DOHH2 (cell line): ENCODE measurements around the gene IST1.
A peak's percentile ranks its signal among the peaks of the same experiment; 100 is the strongest.

ENCODE experiments used
- H3F3A ChIP-seq: fragments of 200-600 bp; sonication (generic), shearing (Covaris generic); 2 replicates; pipeline ENCODE4 v1.6.0; 2016; ENCODE audit warnings: antibody characterized with exemption, mild to moderate bottlenecking; ENCODE audit not compliant: control insufficient read depth, insufficient read depth
- H3K27ac ChIP-seq: fragments of 200-600 bp; sonication (generic); 2 replicates; pipeline ENCODE4 v1.5.1; 2014; ENCODE audit warnings: low read depth, mild to moderate bottlenecking, low read length, moderate library complexity
- H3K27me3 ChIP-seq: fragments of 200-600 bp; sonication (generic); 2 replicates; pipeline ENCODE4 v1.6.1; 2014; ENCODE audit warnings: mild to moderate bottlenecking, low read length, mixed read lengths; ENCODE audit not compliant: control insufficient read depth
- H3K36me3 ChIP-seq: fragments of 200-600 bp; sonication (generic); 2 replicates; pipeline ENCODE4 v1.6.1; 2014; ENCODE audit warnings: mild to moderate bottlenecking, low read length, moderate library complexity, mixed read lengths; ENCODE audit not compliant: control insufficient read depth
- H3K4me1 ChIP-seq: fragments of 200-600 bp; sonication (generic); 2 replicates; pipeline ENCODE4 v1.6.1; 2014; ENCODE audit warnings: mild to moderate bottlenecking, low read length, mixed read lengths; ENCODE audit not compliant: control insufficient read depth
- H3K4me2 ChIP-seq: fragments of 200-600 bp; sonication (generic); 2 replicates; pipeline ENCODE4 v1.6.0; 2014; ENCODE audit warnings: mild to moderate bottlenecking, low read length, moderate library complexity
- H3K4me3 ChIP-seq: fragments of 200-600 bp; sonication (generic); 2 replicates; pipeline ENCODE4 v1.5.1; 2014; ENCODE audit warnings: mild to moderate bottlenecking, low read length, mixed read lengths
- H3K79me2 ChIP-seq: fragments of 200-600 bp; sonication (generic); 2 replicates; pipeline ENCODE4 v1.6.1; 2014; ENCODE audit warnings: mild to moderate bottlenecking, low read length, mixed read lengths; ENCODE audit not compliant: control insufficient read depth
- H3K9me2 ChIP-seq: fragments of 200-600 bp; sonication (generic); replicated peaks from 2 replicates; pipeline ENCODE4 v1.6.1; 2014; ENCODE audit warnings: mild to moderate bottlenecking, low read length, mixed read lengths; ENCODE audit not compliant: control insufficient read depth
- H3K9me3 ChIP-seq: fragments of 200-600 bp; sonication (generic); 2 replicates; pipeline ENCODE4 v1.6.1; 2014; ENCODE audit warnings: antibody characterized with exemption, low read length, mixed read lengths; ENCODE audit not compliant: control insufficient read depth, insufficient read depth
- H4K20me1 ChIP-seq: fragments of 200-600 bp; sonication (generic); 2 replicates; pipeline ENCODE4 v1.6.0; 2014; ENCODE audit warnings: low read depth, mild to moderate bottlenecking, antibody characterized with exemption, low read length, moderate library complexity; ENCODE audit not compliant: control insufficient read depth, insufficient read depth
- CTCF ChIP-seq: fragments of 200-600 bp; sonication (generic); IDR thresholded peaks from one replicate; pipeline ENCODE4 v1.5.1; 2014; ENCODE audit warnings: antibody characterized with exemption, mild to moderate bottlenecking, low read depth, low read length; ENCODE audit not compliant: poor library complexity, severe bottlenecking
- EZH2phosphoT487 ChIP-seq: fragments of 200-600 bp; sonication (generic); IDR thresholded peaks from 2 replicates; pipeline ENCODE4 v1.6.1; 2017; ENCODE audit warnings: borderline replicate concordance, mild to moderate bottlenecking, antibody characterized with exemption, low read length, moderate library complexity, mixed read lengths

The IST1 gene

GRCh38 chr16:71894921-71895678 lies at the start of gene IST1:
Gene IST1 (plus strand): TSS chr16:71895531. CDS start chr16:71915641, 20,110 bp downstream.
- no peak for TF ChIP-seq EZH2phosphoT487
- no peak for TF ChIP-seq CTCF
- H3K79me2 ChIP-seq = peaks cover 60% of the 10 kb centered on the region
- no peaks in the 10 kb centered on the region for H3K27me3 ChIP-seq
- peaks cover 5% of the 10 kb centered on the region for H4K20me1 ChIP-seq
- H3K4me1 ChIP-seq = peaks cover 53% of the 10 kb centered on the region
- H3K9me2 ChIP-seq = no peaks in the 10 kb centered on the region
- peak within 1 kb of the TSS; percentile 83 for H3K4me2 ChIP-seq
- H3K36me3 ChIP-seq = peaks cover 26% of the 10 kb centered on the region
- H3K27ac ChIP-seq = peak within 1 kb of the TSS; percentile 80
- H3F3A ChIP-seq = peaks cover 7% of the 10 kb centered on the region; the same call in 1 of the 2 replicates
- peak within 1 kb of the TSS; percentile 98 for H3K4me3 ChIP-seq
- no peaks in the 10 kb centered on the region for H3K9me3 ChIP-seq

GRCh38 chr16:71845639-71846430 lies 49.5 kb upstream of the IST1 start, which contains the start of gene ATXN1L:
Gene ATXN1L (plus strand): TSS chr16:71845976. CDS start chr16:71849741, 3,765 bp downstream.
- Histone ChIP-seq H3K9me3 (no peaks in the 10 kb centered on the region), H3K4me2 (peak within 1 kb of the TSS; percentile 78), H4K20me1 (peaks cover 12% of the 10 kb centered on the region; the same call in 1 of the 2 replicates), H3K9me2 (no peaks in the 10 kb centered on the region), H3K79me2 (peaks cover 31% of the 10 kb centered on the region), H3K27ac (peak within 1 kb of the TSS; percentile 50), H3K27me3 (no peaks in the 10 kb centered on the region), H3F3A (peaks cover 21% of the 10 kb centered on the region), H3K36me3 (peaks cover 33% of the 10 kb centered on the region), H3K4me1 (peaks cover 44% of the 10 kb centered on the region), H3K4me3 (peak within 1 kb of the TSS; percentile 87)
- TF ChIP-seq EZH2phosphoT487 (no peak), CTCF (no peak)

GRCh38 chr16:71846431-71846830 lies 48.9 kb upstream of the IST1 start:
- TF ChIP-seq EZH2phosphoT487 (no peak), CTCF (no peak)
- H3F3A ChIP-seq = peaks cover 21% of the 10 kb centered on the region
- no peaks in the 10 kb centered on the region for H3K27me3 ChIP-seq
- no peak overlapping the region for H3K27ac ChIP-seq
- no peaks in the 10 kb centered on the region for H3K9me3 ChIP-seq
- peak overlapping the region; percentile 87 for H3K4me3 ChIP-seq
- peaks cover 31% of the 10 kb centered on the region for H3K79me2 ChIP-seq
- peaks cover 12% of the 10 kb centered on the region; the same call in 1 of the 2 replicates for H4K20me1 ChIP-seq
- peak overlapping the region; percentile 78 for H3K4me2 ChIP-seq
- H3K36me3 ChIP-seq = peaks cover 39% of the 10 kb centered on the region
- no peaks in the 10 kb centered on the region for H3K9me2 ChIP-seq
- peaks cover 41% of the 10 kb centered on the region for H3K4me1 ChIP-seq
